Measurements from ENCODE around the gene DPH6.

Gene DPH6

GRCh38 chr15:35471024-35471423 is 74.9 kb downstream of the DPH6 start:
- Histone ChIP-seq H3K4me1 (peaks cover 0 to 3% (median 0%) of the 10 kb centered on the region in 4 donors), H3K4me3 (no peak overlapping the region), H3K36me3 (no peaks in the 10 kb centered on the region), H3K9me3 (no peaks in the 10 kb centered on the region), H3K27me3 (no peaks in the 10 kb centered on the region), H3K27ac (no peak overlapping the region)
- intact Hi-C loops (cut with DNase I; ENCODE audit: low total_unique reads), result no loop called here
- DNase-seq, result no peak
- TF ChIP-seq CTCF (IDR thresholded peaks at IDR 0.05), result no peak

GRCh38 chr15:35470441-35470840 is 75.5 kb downstream of the DPH6 start:
- Histone ChIP-seq H3K9me3 (no peaks in the 10 kb centered on the region), H3K4me1 (no peaks in the 10 kb centered on the region), H3K36me3 (no peaks in the 10 kb centered on the region), H3K27ac (no peak overlapping the region), H3K4me3 (no peak overlapping the region), H3K27me3 (no peaks in the 10 kb centered on the region)
- no peak for TF ChIP-seq CTCF (IDR thresholded peaks at IDR 0.05)
- intact Hi-C loops (cut with DNase I; ENCODE audit: low total_unique reads), result no loop called here
- DNase-seq, result no peak

GRCh38 chr15:35466476-35466875 is 79.5 kb downstream of the DPH6 start:
- H3K9me3 ChIP-seq, result no peaks in the 10 kb centered on the region
- no peak for TF ChIP-seq CTCF (IDR thresholded peaks at IDR 0.05)

GRCh38 chr15:35465783-35466182 is 80.2 kb downstream of the DPH6 start:
- Histone ChIP-seq H3K9me3 (no peaks in the 10 kb centered on the region), H3K27me3 (no peaks in the 10 kb centered on the region), H3K4me3 (no peak overlapping the region), H3K4me1 (no peaks in the 10 kb centered on the region), H3K27ac (no peak overlapping the region), H3K36me3 (no peaks in the 10 kb centered on the region)
- intact Hi-C loops (cut with DNase I; ENCODE audit: low total_unique reads), result no loop called here
- no peak for DNase-seq
- no peak for TF ChIP-seq CTCF (IDR thresholded peaks at IDR 0.05)

More at GRCh38 chr15:35466476-35466875, 79.5 kb downstream of the DPH6 start:
- intact Hi-C loops (cut with DNase I; ENCODE audit: low total_unique reads), result no loop called here
- no peak overlapping the region for H3K4me3 ChIP-seq
- H3K27me3 ChIP-seq, result no peaks in the 10 kb centered on the region
- H3K36me3 ChIP-seq, result no peaks in the 10 kb centered on the region
- H3K27ac ChIP-seq, result no peak overlapping the region
- DNase-seq, result no peak
- H3K4me1 ChIP-seq, result no peaks in the 10 kb centered on the region

- Histone ChIP-seq H3K36me3 (no peaks in the 10 kb centered on the region), H3K4me1 (no peaks in the 10 kb centered on the region), H3K4me3 (no peak overlapping the region), H3K9me3 (no peaks in the 10 kb centered on the region), H3K27me3 (no peaks in the 10 kb centered on the region), H3K27ac (no peak overlapping the region)
- no peak for DNase-seq
- intact Hi-C loops (cut with DNase I; ENCODE audit: low total_unique reads), result no loop called here
- TF ChIP-seq CTCF (IDR thresholded peaks at IDR 0.05), result no peak
Measured at GRCh38 chr15:35460616-35461015, 85.3 kb downstream of the DPH6 start.

- H3K9me3 ChIP-seq, result no peaks in the 10 kb centered on the region
- H3K4me1 ChIP-seq, result no peaks in the 10 kb centered on the region
- no peaks in the 10 kb centered on the region for H3K36me3 ChIP-seq
- intact Hi-C loops (cut with DNase I; ENCODE audit: low total_unique reads), result no loop called here
- H3K4me3 ChIP-seq, result no peak overlapping the region
- DNase-seq, result no peak
- TF ChIP-seq CTCF (IDR thresholded peaks at IDR 0.05), result no peak
- no peaks in the 10 kb centered on the region for H3K27me3 ChIP-seq
- no peak overlapping the region for H3K27ac ChIP-seq
Measured at GRCh38 chr15:35458176-35458856, 87.6 kb downstream of the DPH6 start.

Measured in tibial artery (tissue), 4 donors.